Brain microvascular endothelial cell (primary cell): Measurements from ENCODE around the gene NOM1.

Experiments used
- DNase-seq: peaks from one replicate; pipeline ENCODE4 v3.0.0-alpha.2; 2020
- H3K27ac ChIP-seq: fragments of 250-450 bp; sonication (Bioruptor Pico); 2 replicates; pipeline ENCODE4 v1.5.1; 2020; ENCODE audit warnings: mild to moderate bottlenecking, moderate library complexity
- H3K27me3 ChIP-seq: fragments of 250-450 bp; sonication (Bioruptor Pico); replicated peaks from 2 replicates; pipeline ENCODE4 v1.5.1; 2020; ENCODE audit warnings: mild to moderate bottlenecking
- H3K36me3 ChIP-seq: fragments of 250-450 bp; sonication (Bioruptor Pico); replicated peaks from 2 replicates; pipeline ENCODE4 v1.5.1; 2020; ENCODE audit warnings: mild to moderate bottlenecking
- H3K4me3 ChIP-seq: 2 replicates; pipeline ENCODE4 v1.5.1; 2011; ENCODE audit warnings: low read depth, mild to moderate bottlenecking, control low read depth, low read length, moderate library complexity
- CTCF ChIP-seq: IDR thresholded peaks from 2 replicates; pipeline ENCODE4 v1.5.1; 2011; ENCODE audit warnings: low read depth, mild to moderate bottlenecking, moderate library complexity, low read length, control low read depth, inconsistent platforms; ENCODE audit errors: missing control alignments
- in situ Hi-C: cut with HindIII; loops from 2 replicates; pipeline ENCODE4 v1.10.0; 2017; ENCODE audit warnings: low sequenced_read_pairs, low pct_ligation_motif_present

The NOM1 gene

GRCh38 chr7:156975620-156976019 lies 26.1 kb downstream of the NOM1 start:
- DNase-seq: no peak
- Histone ChIP-seq H3K27ac (no peak overlapping the region), H3K27me3 (no peaks in the 10 kb centered on the region), H3K4me3 (no peak overlapping the region), H3K36me3 (peaks cover 18% of the 10 kb centered on the region)
- in situ Hi-C loops: no loop called here
- no peak for TF ChIP-seq CTCF

- in situ Hi-C loops: no loop called here
- no peaks in the 10 kb centered on the region for H3K27me3 ChIP-seq
- DNase-seq: no peak
- no peak overlapping the region for H3K27ac ChIP-seq
- H3K4me3 ChIP-seq: no peak overlapping the region
- no peaks in the 10 kb centered on the region for H3K36me3 ChIP-seq
- TF ChIP-seq CTCF: no peak
Observed at GRCh38 chr7:156979007-156979606, 29.6 kb downstream of the NOM1 start.

- TF ChIP-seq CTCF: no peak
- H3K36me3 ChIP-seq: no peaks in the 10 kb centered on the region
- in situ Hi-C loops: no loop called here
- H3K27ac ChIP-seq: no peak overlapping the region
- no peak overlapping the region for H3K4me3 ChIP-seq
- H3K27me3 ChIP-seq: no peaks in the 10 kb centered on the region
- DNase-seq: no peak
Observed at GRCh38 chr7:156979711-156980110, 30.2 kb downstream of the NOM1 start.

- in situ Hi-C loops: no loop called here
- H3K27me3 ChIP-seq: no peaks in the 10 kb centered on the region
- no peak overlapping the region for H3K27ac ChIP-seq
- DNase-seq: no peak
- no peak overlapping the region for H3K4me3 ChIP-seq
- no peaks in the 10 kb centered on the region for H3K36me3 ChIP-seq
- TF ChIP-seq CTCF: no peak
Observed at GRCh38 chr7:156984174-156984891, 34.8 kb downstream of the NOM1 start.

GRCh38 chr7:156985101-156985992 lies 35.8 kb downstream of the NOM1 start:
- Histone ChIP-seq H3K27me3 (no peaks in the 10 kb centered on the region), H3K27ac (no peak overlapping the region), H3K36me3 (no peaks in the 10 kb centered on the region), H3K4me3 (no peak overlapping the region)
- no peak for TF ChIP-seq CTCF
- DNase-seq: no peak
- in situ Hi-C loops: no loop called here
